Measurements from ENCODE around the gene TECRL. TPM values are rescaled to one million over a fixed set of nuclear protein-coding genes. Genes with fewer than 3 reads are reported as not detected.

TECRL gene
- total RNA-seq, 1 donor from 2014 or later, result not detected

DNA sequence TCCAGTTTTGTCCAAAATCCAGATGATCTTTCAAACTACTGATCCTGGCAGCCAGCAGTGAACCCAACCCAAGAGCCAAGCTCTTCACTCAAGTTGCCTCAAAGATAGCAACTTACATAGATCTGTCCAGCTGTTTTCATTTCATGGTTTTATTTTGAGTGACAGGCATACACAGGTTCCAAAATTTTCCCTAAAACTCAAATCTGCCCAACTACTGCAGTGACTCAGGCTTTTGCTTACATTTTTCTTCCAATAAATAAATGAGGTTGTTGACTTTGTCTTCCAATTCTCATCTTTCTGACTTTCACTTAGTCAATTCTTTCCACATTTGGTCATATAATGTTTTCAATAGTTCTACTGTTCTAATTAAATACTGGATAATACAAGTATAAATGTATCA is 158.8 kb downstream of the TECRL start:
- Mint-ChIP-seq H3K4me3 (ENCODE audit: unreplicated experiment) (no peak overlapping the region), H3K27ac (ENCODE audit: unreplicated experiment) (no peak overlapping the region), H3K9me3 (ENCODE audit: unreplicated experiment) (no peaks in the 10 kb centered on the region), H3K27me3 (ENCODE audit: low read depth, unreplicated experiment) (no peaks in the 10 kb centered on the region), H3K4me1 (ENCODE audit: low read depth, unreplicated experiment) (no peaks in the 10 kb centered on the region), H3K36me3 (ENCODE audit: low read depth, unreplicated experiment) (no peaks in the 10 kb centered on the region)
- Histone ChIP-seq H3K27me3 (ENCODE audit: insufficient read depth, low read length) (no peaks in the 10 kb centered on the region), H3K4me3 (ENCODE audit: insufficient read depth, low read depth, low read length) (no peak overlapping the region), H3K4me1 (ENCODE audit: insufficient read depth, low read length) (no peaks in the 10 kb centered on the region), H3K9ac (ENCODE audit: low read length) (no peak overlapping the region), H3K36me3 (ENCODE audit: insufficient read depth, low read length) (no peaks in the 10 kb centered on the region), H2AFZ (ENCODE audit: low read depth, low read length) (no peak overlapping the region), H3K4me2 (ENCODE audit: low read length) (no peak overlapping the region), H4K20me1 (ENCODE audit: insufficient read depth, low read length) (no peaks in the 10 kb centered on the region), H3K9me3 (ENCODE audit: insufficient read depth, low read depth, low read length) (no peaks in the 10 kb centered on the region), H3K27ac (ENCODE audit: low read depth, low read length) (no peak overlapping the region), H3K79me2 (ENCODE audit: insufficient read depth, low read length) (no peaks in the 10 kb centered on the region)
- no peak for TF ChIP-seq EZH2 (IDR thresholded peaks at IDR 0.05; ENCODE audit: insufficient read depth, low read length)
- TF ChIP-seq, protein P1, sequence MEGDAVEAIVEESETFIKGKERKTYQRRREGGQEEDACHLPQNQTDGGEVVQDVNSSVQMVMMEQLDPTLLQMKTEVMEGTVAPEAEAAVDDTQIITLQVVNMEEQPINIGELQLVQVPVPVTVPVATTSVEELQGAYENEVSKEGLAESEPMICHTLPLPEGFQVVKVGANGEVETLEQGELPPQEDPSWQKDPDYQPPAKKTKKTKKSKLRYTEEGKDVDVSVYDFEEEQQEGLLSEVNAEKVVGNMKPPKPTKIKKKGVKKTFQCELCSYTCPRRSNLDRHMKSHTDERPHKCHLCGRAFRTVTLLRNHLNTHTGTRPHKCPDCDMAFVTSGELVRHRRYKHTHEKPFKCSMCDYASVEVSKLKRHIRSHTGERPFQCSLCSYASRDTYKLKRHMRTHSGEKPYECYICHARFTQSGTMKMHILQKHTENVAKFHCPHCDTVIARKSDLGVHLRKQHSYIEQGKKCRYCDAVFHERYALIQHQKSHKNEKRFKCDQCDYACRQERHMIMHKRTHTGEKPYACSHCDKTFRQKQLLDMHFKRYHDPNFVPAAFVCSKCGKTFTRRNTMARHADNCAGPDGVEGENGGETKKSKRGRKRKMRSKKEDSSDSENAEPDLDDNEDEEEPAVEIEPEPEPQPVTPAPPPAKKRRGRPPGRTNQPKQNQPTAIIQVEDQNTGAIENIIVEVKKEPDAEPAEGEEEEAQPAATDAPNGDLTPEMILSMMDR (IDR thresholded peaks at IDR 0.05; ENCODE audit: insufficient read depth, low read depth, low read length), result no peak
- FAIRE-seq (no peak), DNase-seq (ENCODE audit: low read depth) (no peak)

DNA sequence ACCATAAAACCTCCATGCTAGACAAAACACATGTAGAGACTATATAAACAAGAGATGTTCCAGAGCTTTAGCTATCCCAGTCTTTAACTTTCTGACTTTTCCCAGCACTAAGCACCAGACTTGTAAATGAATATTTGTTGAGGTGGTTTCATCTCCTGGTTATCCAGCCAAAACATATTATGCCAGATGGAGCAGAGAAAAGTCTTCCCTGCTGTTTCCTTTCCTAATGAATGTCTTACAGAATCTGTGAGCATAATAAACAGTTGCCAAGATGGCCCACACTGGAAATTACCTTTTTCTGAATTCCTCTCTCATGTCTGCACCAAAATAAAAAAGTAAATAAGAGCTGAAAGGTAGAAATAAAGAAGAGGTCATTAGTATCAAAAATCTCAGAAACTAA is 159.2 kb downstream of the TECRL start:
- Mint-ChIP-seq H3K36me3 (ENCODE audit: low read depth, unreplicated experiment) (no peaks in the 10 kb centered on the region), H3K27ac (ENCODE audit: unreplicated experiment) (no peak overlapping the region), H3K9me3 (ENCODE audit: unreplicated experiment) (no peaks in the 10 kb centered on the region), H3K27me3 (ENCODE audit: low read depth, unreplicated experiment) (no peaks in the 10 kb centered on the region), H3K4me3 (ENCODE audit: unreplicated experiment) (no peak overlapping the region), H3K4me1 (ENCODE audit: low read depth, unreplicated experiment) (no peaks in the 10 kb centered on the region)
- H2AFZ ChIP-seq (ENCODE audit: low read depth, low read length), result no peak overlapping the region
- FAIRE-seq (no peak), DNase-seq (ENCODE audit: low read depth) (no peak)
- H3K9ac ChIP-seq (ENCODE audit: low read length), result no peak overlapping the region
- no peaks in the 10 kb centered on the region for H3K79me2 ChIP-seq (ENCODE audit: insufficient read depth, low read length)
- H3K4me2 ChIP-seq (ENCODE audit: low read length), result no peak overlapping the region
- H3K27me3 ChIP-seq (ENCODE audit: insufficient read depth, low read length), result no peaks in the 10 kb centered on the region
- no peaks in the 10 kb centered on the region for H3K4me1 ChIP-seq (ENCODE audit: insufficient read depth, low read length)
- no peaks in the 10 kb centered on the region for H3K36me3 ChIP-seq (ENCODE audit: insufficient read depth, low read length)
- no peaks in the 10 kb centered on the region for H3K9me3 ChIP-seq (ENCODE audit: insufficient read depth, low read depth, low read length)
- TF ChIP-seq, protein P1 (IDR thresholded peaks at IDR 0.05; ENCODE audit: insufficient read depth, low read depth, low read length), result no peak
- TF ChIP-seq EZH2 (IDR thresholded peaks at IDR 0.05; ENCODE audit: insufficient read depth, low read length), result no peak
- H4K20me1 ChIP-seq (ENCODE audit: insufficient read depth, low read length), result no peaks in the 10 kb centered on the region
- no peak overlapping the region for H3K4me3 ChIP-seq (ENCODE audit: insufficient read depth, low read depth, low read length)
- no peak overlapping the region for H3K27ac ChIP-seq (ENCODE audit: low read depth, low read length)

DNA sequence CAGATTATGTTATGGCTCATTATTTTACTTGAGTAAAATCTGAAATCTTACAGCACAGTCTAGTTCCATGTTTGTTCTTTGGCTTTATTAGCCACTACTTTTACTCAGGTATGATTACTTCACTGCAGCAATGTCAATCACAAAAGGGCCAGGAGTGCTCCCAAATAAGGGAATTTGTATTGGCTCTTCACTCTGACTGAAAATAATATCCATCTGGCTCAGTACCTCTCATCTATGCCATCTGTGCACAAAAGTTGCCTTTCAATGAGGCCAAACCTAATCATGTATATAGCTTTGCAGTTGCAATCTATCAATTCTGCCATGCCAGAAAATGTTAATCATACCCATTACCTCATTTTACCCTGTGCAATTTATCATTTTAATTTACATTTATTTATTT is 161.1 kb downstream of the TECRL start:
- H3K4me2 ChIP-seq (ENCODE audit: low read length), result no peak overlapping the region
- H4K20me1 ChIP-seq (ENCODE audit: insufficient read depth, low read length), result no peaks in the 10 kb centered on the region
- no peak for TF ChIP-seq EZH2 (IDR thresholded peaks at IDR 0.05; ENCODE audit: insufficient read depth, low read length)
- TF ChIP-seq, protein P1 (IDR thresholded peaks at IDR 0.05; ENCODE audit: insufficient read depth, low read depth, low read length), result no peak
- no peak overlapping the region for H3K27ac ChIP-seq (ENCODE audit: low read depth, low read length)
- H3K27me3 Mint-ChIP-seq (ENCODE audit: low read depth, unreplicated experiment), result no peaks in the 10 kb centered on the region
- H3K79me2 ChIP-seq (ENCODE audit: insufficient read depth, low read length), result no peaks in the 10 kb centered on the region
- FAIRE-seq (no peak), DNase-seq (ENCODE audit: low read depth) (no peak)
- no peak overlapping the region for H3K27ac Mint-ChIP-seq (ENCODE audit: unreplicated experiment)
- no peaks in the 10 kb centered on the region for H3K27me3 ChIP-seq (ENCODE audit: insufficient read depth, low read length)
- H3K9ac ChIP-seq (ENCODE audit: low read length), result no peak overlapping the region
- H3K36me3 ChIP-seq (ENCODE audit: insufficient read depth, low read length), result no peaks in the 10 kb centered on the region
- H3K9me3 ChIP-seq (ENCODE audit: insufficient read depth, low read depth, low read length), result no peaks in the 10 kb centered on the region
- H3K36me3 Mint-ChIP-seq (ENCODE audit: low read depth, unreplicated experiment), result no peaks in the 10 kb centered on the region
- H3K4me3 Mint-ChIP-seq (ENCODE audit: unreplicated experiment), result no peak overlapping the region
- H3K9me3 Mint-ChIP-seq (ENCODE audit: unreplicated experiment), result no peaks in the 10 kb centered on the region
- H3K4me1 Mint-ChIP-seq (ENCODE audit: low read depth, unreplicated experiment), result no peaks in the 10 kb centered on the region
- no peak overlapping the region for H2AFZ ChIP-seq (ENCODE audit: low read depth, low read length)
- no peaks in the 10 kb centered on the region for H3K4me1 ChIP-seq (ENCODE audit: insufficient read depth, low read length)
- no peak overlapping the region for H3K4me3 ChIP-seq (ENCODE audit: insufficient read depth, low read depth, low read length)
